Hypothalamus (tissue), 51 donors: ENCODE data around the gene SLC9A9.
"Not testable (repeated sequence)": the region's sequence is repeated elsewhere in the genome, so short reads cannot be mapped to it uniquely, and the experiment has no call there.

Source experiments
- DNase-seq, 51 donors: peaks; one replicate each; lab custom pipeline; 2025; lab: John Stamatoyannopoulos, UW

The SLC9A9 gene

GRCh38 chr3:143811602-143812001 is 36.7 kb downstream of the SLC9A9 start:
- DNase-seq: peak in 2 of 51 donors; percentile 7 to 10

GRCh38 chr3:143810953-143811265 is 37.4 kb downstream of the SLC9A9 start:
- no peak for DNase-seq

GRCh38 chr3:143810166-143810952 is 37.9 kb downstream of the SLC9A9 start:
- DNase-seq: no peak

- DNase-seq: peak in 2 of 51 donors; percentile 5 to 40
Measured at GRCh38 chr3:143809121-143809621, 39.1 kb downstream of the SLC9A9 start.

GRCh38 chr3:143808030-143808429 is 40.2 kb downstream of the SLC9A9 start:
- DNase-seq: no peak

- no peak for DNase-seq
Measured at GRCh38 chr3:143806038-143806437, 42.2 kb downstream of the SLC9A9 start.

- DNase-seq: not testable (repeated sequence)
Measured at GRCh38 chr3:143805476-143805875, 42.8 kb downstream of the SLC9A9 start.

GRCh38 chr3:143801046-143801445 is 47.2 kb downstream of the SLC9A9 start:
- DNase-seq: not testable (repeated sequence)

- DNase-seq: not testable (repeated sequence)
Measured at GRCh38 chr3:143798151-143798550, 50.1 kb downstream of the SLC9A9 start.

GRCh38 chr3:143795874-143796273 is 52.4 kb downstream of the SLC9A9 start:
- DNase-seq: peak in 1 of 51 donors; percentile 11

GRCh38 chr3:143794793-143795462 is 53.3 kb downstream of the SLC9A9 start:
- DNase-seq: no peak

- no peak for DNase-seq
Measured at GRCh38 chr3:143793971-143794370, 54.3 kb downstream of the SLC9A9 start.

- DNase-seq: no peak
Measured at GRCh38 chr3:143791386-143791785, 56.9 kb downstream of the SLC9A9 start.

GRCh38 chr3:143786219-143787191 is 61.8 kb downstream of the SLC9A9 start:
- DNase-seq: peak in 8 of 51 donors; percentile 2 to 43 (median 16)

GRCh38 chr3:143784446-143784845 is 63.8 kb downstream of the SLC9A9 start:
- DNase-seq: no peak

- no peak for DNase-seq
Measured at GRCh38 chr3:143783851-143784370, 64.4 kb downstream of the SLC9A9 start.

GRCh38 chr3:143775459-143775858 is 72.8 kb downstream of the SLC9A9 start:
- peak in 3 of 51 donors; percentile 22 to 52 (median 23) for DNase-seq

- DNase-seq: no peak
Measured at GRCh38 chr3:143771939-143772338, 76.3 kb downstream of the SLC9A9 start.

GRCh38 chr3:143771258-143771657 is 77.0 kb downstream of the SLC9A9 start:
- no peak for DNase-seq

- DNase-seq: no peak
Measured at GRCh38 chr3:143770391-143770790, 77.9 kb downstream of the SLC9A9 start.

- DNase-seq: no peak
Measured at GRCh38 chr3:143769616-143770015, 78.7 kb downstream of the SLC9A9 start.
